Measurements from ENCODE around the gene TRNAU1AP. TPM values are rescaled to one million over a fixed set of nuclear protein-coding genes. Genes with fewer than 3 reads are reported as not detected.

The TRNAU1AP gene
- polyA plus RNA-seq, 1 experiment: 29.4 TPM

DNA sequence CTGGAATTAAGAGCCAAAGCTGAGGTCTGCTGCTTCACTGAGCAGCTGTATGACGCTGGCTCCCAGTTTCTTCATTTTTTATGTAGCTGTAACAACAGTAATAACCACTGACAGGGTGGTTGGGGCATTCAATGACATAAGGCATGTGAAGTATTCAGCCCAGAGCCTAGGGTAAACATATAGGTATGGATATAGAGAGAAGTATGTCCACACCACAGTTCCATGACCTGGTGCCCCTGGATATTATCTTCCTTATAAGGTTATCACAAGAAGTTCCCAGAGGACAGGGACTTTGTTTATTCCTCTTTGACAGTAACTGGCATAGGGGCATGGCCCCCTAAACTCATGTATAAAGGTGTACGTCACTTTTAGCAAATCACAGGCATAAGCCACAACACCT is 53.9 kb downstream of the TRNAU1AP start:
- Histone ChIP-seq H3K4me3 (ENCODE audit: low read depth, low read length) (no peak overlapping the region), H3K9me3 (ENCODE audit: control insufficient read depth, insufficient read depth, low read length) (no peaks in the 10 kb centered on the region), H3K27ac (ENCODE audit: low read depth, low read length) (no peak overlapping the region), H3K27me3 (ENCODE audit: control insufficient read depth, insufficient read depth, low read length) (no peaks in the 10 kb centered on the region)
- TF ChIP-seq, protein P1, sequence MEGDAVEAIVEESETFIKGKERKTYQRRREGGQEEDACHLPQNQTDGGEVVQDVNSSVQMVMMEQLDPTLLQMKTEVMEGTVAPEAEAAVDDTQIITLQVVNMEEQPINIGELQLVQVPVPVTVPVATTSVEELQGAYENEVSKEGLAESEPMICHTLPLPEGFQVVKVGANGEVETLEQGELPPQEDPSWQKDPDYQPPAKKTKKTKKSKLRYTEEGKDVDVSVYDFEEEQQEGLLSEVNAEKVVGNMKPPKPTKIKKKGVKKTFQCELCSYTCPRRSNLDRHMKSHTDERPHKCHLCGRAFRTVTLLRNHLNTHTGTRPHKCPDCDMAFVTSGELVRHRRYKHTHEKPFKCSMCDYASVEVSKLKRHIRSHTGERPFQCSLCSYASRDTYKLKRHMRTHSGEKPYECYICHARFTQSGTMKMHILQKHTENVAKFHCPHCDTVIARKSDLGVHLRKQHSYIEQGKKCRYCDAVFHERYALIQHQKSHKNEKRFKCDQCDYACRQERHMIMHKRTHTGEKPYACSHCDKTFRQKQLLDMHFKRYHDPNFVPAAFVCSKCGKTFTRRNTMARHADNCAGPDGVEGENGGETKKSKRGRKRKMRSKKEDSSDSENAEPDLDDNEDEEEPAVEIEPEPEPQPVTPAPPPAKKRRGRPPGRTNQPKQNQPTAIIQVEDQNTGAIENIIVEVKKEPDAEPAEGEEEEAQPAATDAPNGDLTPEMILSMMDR (IDR thresholded peaks at IDR 0.05; ENCODE audit: low read depth, low read length): no peak
- no peak for DNase-seq (ENCODE audit: low read depth, low spot score)
- ChIA-PET CTCF (no interaction called here), POLR2A (interaction anchor here (0.6 to 1.0 kb wide), 4 partner anchors 25 to 100 kb away, joined by 3 to 18 read pairs (median 6); no protein-coding TSS in a partner anchor)

DNA sequence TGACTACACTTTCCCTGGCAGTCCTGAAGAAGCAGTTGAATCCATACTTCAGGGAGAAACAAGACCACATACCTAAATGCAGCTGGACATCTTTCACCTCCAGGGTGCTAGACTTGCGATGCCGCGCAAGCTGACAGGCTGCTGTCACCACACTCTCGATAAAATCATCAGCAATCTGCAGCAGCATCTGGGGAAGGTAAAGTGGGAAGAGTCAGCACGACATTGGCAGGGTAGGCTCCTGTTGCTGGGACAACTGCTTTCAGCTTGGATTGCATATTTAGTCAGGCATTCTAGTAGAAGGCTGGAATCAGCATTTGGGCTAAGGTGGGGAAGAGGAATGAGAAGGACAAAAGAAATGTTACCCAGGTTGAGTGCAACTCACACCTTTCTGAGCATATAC is 60.3 kb downstream of the TRNAU1AP start:
- CTCF ChIA-PET: no interaction called here
- no peak for DNase-seq (ENCODE audit: low read depth, low spot score)
- no peaks in the 10 kb centered on the region for H3K27me3 ChIP-seq (ENCODE audit: control insufficient read depth, insufficient read depth, low read length)
- H3K4me3 ChIP-seq (ENCODE audit: low read depth, low read length): no peak overlapping the region
- H3K9me3 ChIP-seq (ENCODE audit: control insufficient read depth, insufficient read depth, low read length): no peaks in the 10 kb centered on the region
- H3K27ac ChIP-seq (ENCODE audit: low read depth, low read length): no peak overlapping the region
- TF ChIP-seq, protein P1 (IDR thresholded peaks at IDR 0.05; ENCODE audit: low read depth, low read length): no peak
- POLR2A ChIA-PET: no interaction called here

Small RNAs within 50 kb of the gene (small RNA-seq; reads per million reads assigned to genes)
- gene SNORA16A (ENCODE audit: insufficient read length, low read depth) (not detected), gene SNORA44 (ENCODE audit: insufficient read length, low read depth) (not detected), gene SNORA61 (ENCODE audit: insufficient read length, low read depth) (not detected), gene SNORA73A (ENCODE audit: insufficient read length, low read depth) (not detected), gene SNORA73B (ENCODE audit: insufficient read length, low read depth) (161 reads per million, percentile 90 among the genes with 10 or more reads in this experiment), gene SNORD99 (ENCODE audit: insufficient read length, low read depth) (70.2 reads per million, percentile 87 among the genes with 10 or more reads in this experiment)

Other genes with a start within 250 kb of the TRNAU1AP start
- gene MED18, start 224.0 kb upstream of the TRNAU1AP start, polyA plus RNA-seq (2011; rRNA removed): 20.1 and 21.2 TPM in 2 replicates
- 12.3 and 15.2 TPM in 2 replicates for gene PHACTR4, start 183.3 kb upstream of the TRNAU1AP start, polyA plus RNA-seq (2011; rRNA removed)
- 22.4 and 24.0 TPM in 2 replicates for gene RCC1, start 47.0 kb upstream of the TRNAU1AP start, polyA plus RNA-seq (2011; rRNA removed)
- gene RAB42, start 39.2 kb downstream of the TRNAU1AP start, polyA plus RNA-seq (2011; rRNA removed): 3.4 and 3.7 TPM in 2 replicates
- gene TAF12, start 90.0 kb downstream of the TRNAU1AP start, polyA plus RNA-seq (2011; rRNA removed): 50.2 and 54.2 TPM in 2 replicates
- not detected in 2 replicates for gene RNU11, start 95.5 kb downstream of the TRNAU1AP start, polyA plus RNA-seq (2011; rRNA removed)
- gene GMEB1, start 115.7 kb downstream of the TRNAU1AP start, polyA plus RNA-seq (2011; rRNA removed): 6.2 and 6.5 TPM in 2 replicates
- 73.6 and 85.1 TPM in 2 replicates for gene YTHDF2, start 183.9 kb downstream of the TRNAU1AP start, polyA plus RNA-seq (2011; rRNA removed)